Measurements from ENCODE around the gene TMEM91.

- no peak for TF ChIP-seq CTCF (IDR thresholded peaks at IDR 0.05; ENCODE audit: poor library complexity)
- no peak for TF ChIP-seq EZH2 (IDR thresholded peaks at IDR 0.05; ENCODE audit: borderline replicate concordance)
These were observed 4.8 kb upstream of the TMEM91 start for GRCh38 chr19:41371541-41371940.
